ENCODE measurements around the gene SARDH.

The SARDH gene

DNA sequence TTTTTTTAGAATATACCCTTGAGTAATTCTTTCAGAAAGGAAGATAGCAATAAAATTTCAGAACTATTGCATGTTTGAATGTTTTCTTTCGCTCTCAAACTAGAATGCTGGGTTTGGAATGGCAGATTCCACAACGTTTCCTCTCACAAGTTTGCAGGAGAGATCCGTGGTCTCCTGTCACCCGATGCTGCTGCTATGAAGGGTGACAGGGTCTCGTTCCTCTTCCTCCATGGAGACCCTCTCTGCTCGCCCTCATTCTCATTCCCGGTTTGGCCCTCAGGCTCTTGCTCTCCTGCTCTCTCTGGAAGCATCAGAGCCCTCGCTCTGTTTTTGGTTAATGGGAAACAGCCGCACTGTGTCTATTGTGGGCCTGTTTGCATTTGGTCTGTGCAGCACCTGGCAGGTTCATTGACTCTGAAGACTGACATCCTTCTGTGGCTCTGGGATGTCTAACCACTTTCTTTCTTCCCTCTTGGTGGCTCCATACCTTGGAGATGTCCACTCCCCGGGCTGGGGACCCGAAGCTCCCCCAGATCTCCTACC, 116.4 kb downstream of the SARDH start:
- DNase-seq, result no peak

GRCh38 chr9:133619791-133620190, 118.4 kb downstream of the SARDH start:
- no peak for DNase-seq

GRCh38 chr9:133618726-133619125, 119.4 kb downstream of the SARDH start:
- no peak for DNase-seq

- DNase-seq, result no peak
Observed at GRCh38 chr9:133616643-133617405, 121.3 kb downstream of the SARDH start.

DNA sequence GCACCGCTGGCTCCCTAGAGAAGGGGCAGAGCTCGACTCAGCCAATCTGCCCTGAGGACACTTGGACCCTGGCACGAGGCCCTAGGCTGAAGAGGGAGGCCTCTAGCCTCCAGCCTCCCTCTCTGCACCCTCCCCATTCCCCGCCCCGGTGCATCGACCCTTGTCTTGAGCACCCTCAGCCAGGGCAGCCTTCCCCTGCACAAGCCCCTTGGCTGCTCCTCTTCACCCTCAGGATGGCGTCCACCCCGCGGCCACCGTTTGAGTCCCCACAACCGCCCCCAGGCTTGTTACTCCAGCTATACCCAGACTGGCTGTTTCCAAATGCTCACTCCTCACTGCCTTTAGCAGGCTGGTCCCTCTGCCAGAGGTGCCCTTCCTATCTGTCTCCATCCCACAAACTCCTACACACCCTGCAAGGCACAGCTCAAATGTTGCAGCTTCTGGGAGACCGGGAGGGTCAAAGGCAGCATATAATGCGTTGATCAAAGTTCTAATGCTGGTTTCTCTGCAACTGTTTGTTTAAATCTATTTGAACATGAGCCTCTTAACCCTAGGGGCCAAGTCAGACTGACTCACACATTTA, 122.5 kb downstream of the SARDH start:
- DNase-seq, result no peak

- no peak for DNase-seq
Observed at GRCh38 chr9:133615186-133615585, 123.0 kb downstream of the SARDH start.

GRCh38 chr9:133614678-133615077, 123.5 kb downstream of the SARDH start:
- DNase-seq, result no peak

DNA sequence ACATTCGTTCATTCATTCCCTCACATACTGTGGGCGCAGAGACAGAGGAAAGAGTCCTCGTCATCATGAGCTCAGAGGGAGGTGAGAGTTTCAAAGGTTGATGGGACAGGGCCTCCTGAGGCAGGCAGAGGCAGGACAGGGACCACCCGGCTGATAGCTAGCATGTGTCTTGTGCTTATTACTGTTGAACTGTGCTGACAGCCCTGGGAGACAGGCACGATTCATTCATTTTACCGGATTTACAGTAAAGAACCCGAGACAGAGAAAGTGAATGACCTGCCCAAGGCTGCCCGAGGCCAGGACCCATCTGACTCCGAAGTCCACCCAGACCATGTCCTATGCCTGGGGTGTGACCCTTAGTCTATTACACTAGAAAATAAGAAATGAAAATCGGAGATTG, 124.1 kb downstream of the SARDH start:
- DNase-seq, result no peak

Data from SIG-M5 (cell line).